Measurements from ENCODE around the gene APOL1. TPM values are rescaled to one million over a fixed set of nuclear protein-coding genes. Genes with fewer than 3 reads are reported as not detected.

Gene APOL1
- total and polyA plus RNA-seq, 9 of the 15 experiments (the other 6 are each of a cell fraction or from before 2014, with no cell fraction given) = 2.5 to 9.7 (median 5.6) TPM

DNA sequence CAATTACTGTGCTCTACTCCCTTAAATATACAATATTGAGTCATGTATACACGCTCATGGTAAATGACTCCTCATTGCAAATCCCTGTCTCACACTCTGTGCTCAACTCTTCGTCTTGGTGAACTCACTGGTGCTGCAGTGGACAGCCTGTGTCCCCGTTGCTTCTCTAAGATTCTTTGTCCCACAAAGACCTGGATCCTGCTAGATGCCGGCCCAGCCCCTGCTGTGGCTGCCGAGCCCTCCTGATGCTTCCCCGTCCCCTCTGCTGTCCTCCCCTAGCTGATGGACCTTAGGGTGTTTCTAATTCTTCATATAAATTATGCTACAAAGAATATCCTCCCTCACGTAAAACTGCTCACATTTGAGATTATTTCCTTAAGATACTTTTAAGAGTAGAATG is 19.1 kb upstream of the APOL1 start:
- CTCF ChIA-PET (ENCODE audit: low intra/inter-chr PET ratio) = no interaction called here
- H2AFZ ChIP-seq (ENCODE audit: low read depth, low read length) = no peak overlapping the region
- no peaks in the 10 kb centered on the region for H3K27me3 ChIP-seq (ENCODE audit: control insufficient read depth in 2 of 2, insufficient read depth in 2 of 2, low read length in 2 of 2)
- H3K4me1 ChIP-seq (replicated peaks in 1 of 2; ENCODE audit: control insufficient read depth in 2 of 2, insufficient read depth in 2 of 2, low read length in 2 of 2) = peaks cover 0 to 13% of the 10 kb centered on the region in 2 experiments; a peak in 2 of 5 replicates
- intact Hi-C loops (cut with micrococcal nuclease) (no loop called here), in situ Hi-C loops (cut with MboI) (no loop called here)
- POLR2A ChIA-PET = no interaction called here
- no peaks in the 10 kb centered on the region for H3K9me1 ChIP-seq (ENCODE audit: control insufficient read depth, insufficient read depth, low read length)
- peaks cover 14% of the 10 kb centered on the region; the same call in 2 of the 3 replicates for H3K36me3 ChIP-seq (ENCODE audit: control insufficient read depth, insufficient read depth, low read length)
- 84% methylated on average over 6 of the region's 7 CpGs for WGBS (ENCODE audit: insufficient coverage, low coverage, missing lambda C conversion rate)
- H3K4me2 ChIP-seq (ENCODE audit: insufficient read depth, low read length) = no peak overlapping the region
- no peaks in the 10 kb centered on the region for H4K20me1 ChIP-seq (replicated peaks; ENCODE audit: control insufficient read depth, insufficient read depth, low read length)
- peaks cover 17% of the 10 kb centered on the region for H3K79me2 ChIP-seq (ENCODE audit: control insufficient read depth, insufficient read depth, low read length)
- no peak for TF ChIP-seq MXI1 (IDR thresholded peaks at IDR 0.05; ENCODE audit: low read depth, low read length)
- TF ChIP-seq, protein P1, sequence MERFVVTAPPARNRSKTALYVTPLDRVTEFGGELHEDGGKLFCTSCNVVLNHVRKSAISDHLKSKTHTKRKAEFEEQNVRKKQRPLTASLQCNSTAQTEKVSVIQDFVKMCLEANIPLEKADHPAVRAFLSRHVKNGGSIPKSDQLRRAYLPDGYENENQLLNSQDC (CRISPR knock-in tag; IDR thresholded peaks at IDR 0.05) = no peak
- TF ChIP-seq, protein P2, sequence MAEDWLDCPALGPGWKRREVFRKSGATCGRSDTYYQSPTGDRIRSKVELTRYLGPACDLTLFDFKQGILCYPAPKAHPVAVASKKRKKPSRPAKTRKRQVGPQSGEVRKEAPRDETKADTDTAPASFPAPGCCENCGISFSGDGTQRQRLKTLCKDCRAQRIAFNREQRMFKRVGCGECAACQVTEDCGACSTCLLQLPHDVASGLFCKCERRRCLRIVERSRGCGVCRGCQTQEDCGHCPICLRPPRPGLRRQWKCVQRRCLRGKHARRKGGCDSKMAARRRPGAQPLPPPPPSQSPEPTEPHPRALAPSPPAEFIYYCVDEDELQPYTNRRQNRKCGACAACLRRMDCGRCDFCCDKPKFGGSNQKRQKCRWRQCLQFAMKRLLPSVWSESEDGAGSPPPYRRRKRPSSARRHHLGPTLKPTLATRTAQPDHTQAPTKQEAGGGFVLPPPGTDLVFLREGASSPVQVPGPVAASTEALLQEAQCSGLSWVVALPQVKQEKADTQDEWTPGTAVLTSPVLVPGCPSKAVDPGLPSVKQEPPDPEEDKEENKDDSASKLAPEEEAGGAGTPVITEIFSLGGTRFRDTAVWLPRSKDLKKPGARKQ (CRISPR knock-in tag; IDR thresholded peaks at IDR 0.05) = no peak
- TF ChIP-seq SMARCA5 (IDR thresholded peaks at IDR 0.05) = no peak
- no peak for TF ChIP-seq ZNF134 (CRISPR knock-in tag; conservative IDR thresholded peaks at IDR 0.05)
- TF ChIP-seq TBP (optimal IDR thresholded peaks at IDR 0.05; ENCODE audit: low read depth, low read length) = no peak
- H3K9ac ChIP-seq (ENCODE audit: insufficient read depth in 1 of 2, low read depth in 2 of 2, low read length in 2 of 2) = no peak overlapping the region
- FAIRE-seq (no peak), ATAC-seq (no peak), DNase-seq (ENCODE audit: extremely low read depth in 1 of 4, low spot score in 3 of 4) (no peak)
- H3K27ac ChIP-seq (ENCODE audit: extremely low read depth, low read depth, low read length) = no peak overlapping the region
- BruUV-seq (replicated peaks) = no TSS peak
- no peaks in the 10 kb centered on the region for H3K9me3 ChIP-seq (replicated peaks; ENCODE audit: control insufficient read depth, insufficient read depth, low read depth, low read length)
- no peak overlapping the region for H3K4me3 ChIP-seq

Measured in K562 (cell line).